Tibial artery (tissue), 4 donors: ENCODE measurements around the gene OR4C45.
"Not testable (repeated sequence)": the region's sequence is repeated elsewhere in the genome, so short reads cannot be mapped to it uniquely, and the experiment has no call there.

Experiments used
- DNase-seq, 2 donors: peaks; one replicate each; pipeline ENCODE4 v3.0.0-alpha.2; 2019
- H3K27ac ChIP-seq, 2 donors: fragments of 200-600 bp; sonication (generic) in 1 of 2; 1 replicate in 1 of 2; 2 replicates in 1 of 2; pipeline ENCODE4 v1.5.1; 2018 to 2019; ENCODE audit warnings: mild to moderate bottlenecking in 1 of 2
- H3K27me3 ChIP-seq, 2 donors: fragments of 200-600 bp; sonication (generic) in 1 of 2; one replicate each; pipeline versions ENCODE4 v1.5.1 to v1.6.0; 2016 to 2019
- H3K36me3 ChIP-seq, 3 donors: fragments of 200-600 bp; sonication (generic) in 2 of 3; one replicate each; pipeline ENCODE4 v1.5.1; 2016 to 2019; ENCODE audit warnings: mild to moderate bottlenecking in 2 of 3
- H3K4me1 ChIP-seq, 4 donors: fragments of 200-600 bp; sonication (generic) in 2 of 4; 1 replicate in 3 of 4; 2 replicates in 1 of 4; pipeline ENCODE4 v1.5.1; 2016 to 2019
- H3K4me3 ChIP-seq, 2 donors: fragments of 200-600 bp; sonication (generic) in 1 of 2; 1 replicate in 1 of 2; 2 replicates in 1 of 2; pipeline ENCODE4 v1.5.1; 2018 to 2019; ENCODE audit warnings: mild to moderate bottlenecking in 2 of 2
- H3K9me3 ChIP-seq, 3 donors: fragments of 200-600 bp; sonication (generic) in 1 of 3; one replicate each; pipeline ENCODE4 v1.5.1; 2016 to 2019
- CTCF ChIP-seq, 2 experiments: fragments of 200-600 bp in 1 of 2; fragments of 450-650 bp in 1 of 2; IDR thresholded peaks; one replicate each; pipeline ENCODE4 v1.5.1; 2017 to 2019; ENCODE audit warnings: antibody characterized with exemption in 2 of 2, mild to moderate bottlenecking in 1 of 2, moderate library complexity in 1 of 2
- intact Hi-C: fragments of 100-400 bp; cut with DNase I; formaldehyde crosslinking; loops from one replicate; pipeline ENCODE4 v1.15.0; 2023; ENCODE audit warnings: low total_unique reads

Gene OR4C45

DNA sequence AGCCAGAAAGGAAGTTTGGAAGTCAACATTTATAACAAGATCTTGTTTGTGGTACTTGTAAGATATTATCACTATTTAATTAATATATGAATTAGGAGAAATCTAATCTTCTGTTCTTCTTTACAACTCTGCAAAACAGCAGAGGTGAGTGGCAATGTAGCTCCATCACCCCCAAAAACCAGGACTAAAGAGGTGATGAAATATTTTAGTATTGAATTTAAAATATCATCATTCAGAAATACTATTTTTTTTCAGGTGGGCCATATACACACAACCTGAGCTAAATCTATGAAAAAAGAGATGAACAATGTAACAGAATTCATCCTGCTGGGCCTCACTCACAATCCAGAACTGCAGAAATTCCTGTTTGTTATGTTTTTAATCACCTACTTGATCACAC lies at the start of gene OR4C45:
Gene OR4C45, plus strand, starts transcription at position 301 of the 400 bp plus-strand sequence.
- TF ChIP-seq CTCF (IDR thresholded peaks at IDR 0.05) = no peak
- no peaks in the 10 kb centered on the region for H3K27me3 ChIP-seq
- H3K27ac ChIP-seq = no peak within 1 kb of the TSS
- no peaks in the 10 kb centered on the region for H3K36me3 ChIP-seq
- DNase-seq = no peak
- H3K4me1 ChIP-seq = no peaks in the 10 kb centered on the region
- no peak within 1 kb of the TSS for H3K4me3 ChIP-seq
- H3K9me3 ChIP-seq = no peaks in the 10 kb centered on the region
- intact Hi-C loops = no loop called here

- Histone ChIP-seq H3K4me3 (no peak overlapping the region), H3K36me3 (no peaks in the 10 kb centered on the region), H3K9me3 (peaks cover 0 to 3% (median 0%) of the 10 kb centered on the region in 3 donors), H3K27ac (no peak overlapping the region), H3K27me3 (no peaks in the 10 kb centered on the region), H3K4me1 (no peaks in the 10 kb centered on the region)
- DNase-seq = no peak
- intact Hi-C loops = no loop called here
- peak in 1 of 2 experiments; percentile 8 for TF ChIP-seq CTCF (IDR thresholded peaks at IDR 0.05)
Measured at GRCh38 chr11:49995565-49995964, 37.1 kb upstream of the OR4C45 start.

DNA sequence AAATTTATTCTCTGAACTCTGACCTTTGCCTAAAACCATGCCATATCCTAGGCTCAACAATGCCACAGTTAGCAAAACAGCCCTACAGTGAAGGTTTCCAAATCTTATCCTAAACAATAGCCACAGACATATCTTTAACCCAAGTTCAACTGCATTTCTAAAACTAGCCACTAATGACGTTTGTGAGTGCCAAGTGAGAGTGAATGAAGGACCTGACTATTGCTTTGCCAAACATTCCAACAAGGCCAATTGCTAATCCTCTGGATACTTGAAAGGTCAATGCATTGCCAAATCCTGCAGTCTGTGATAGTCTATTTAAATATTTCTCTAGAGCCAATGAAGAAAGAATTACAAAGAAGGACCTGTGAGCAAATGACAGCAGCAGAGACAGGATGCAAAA lies 2.5 kb upstream of the OR4C45 start:
- no peaks in the 10 kb centered on the region for H3K9me3 ChIP-seq

DNA sequence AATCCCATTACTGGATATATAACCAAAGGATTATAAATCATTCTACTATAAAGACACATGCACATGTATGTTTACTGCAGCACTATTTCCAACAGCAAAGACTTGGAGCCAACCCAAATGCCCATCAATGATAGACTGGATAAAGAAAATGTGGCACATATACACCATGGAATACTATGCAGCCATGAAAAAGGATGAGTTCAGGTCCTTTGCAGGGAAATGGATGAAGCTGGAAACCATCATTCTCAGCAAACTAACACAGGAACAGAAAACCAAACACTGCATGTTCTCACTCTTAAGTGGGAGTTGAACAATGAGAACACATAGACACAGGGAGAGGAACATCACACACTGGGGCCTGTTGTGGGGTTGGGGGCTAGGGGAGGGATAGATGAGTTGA lies 3.6 kb downstream of the OR4C45 start:
- H3K27ac ChIP-seq, DNase-seq, intact Hi-C loops, H3K36me3 ChIP-seq, H3K27me3 ChIP-seq, H3K4me3 ChIP-seq, H3K4me1 ChIP-seq, H3K9me3 ChIP-seq: not testable (repeated sequence)

More for the DNA sequence above, 2.5 kb upstream of the OR4C45 start:
- no peaks in the 10 kb centered on the region for H3K4me1 ChIP-seq
- no peak for DNase-seq
- H3K27ac ChIP-seq = no peak overlapping the region
- no peak overlapping the region for H3K4me3 ChIP-seq
- intact Hi-C loops = no loop called here
- no peak for TF ChIP-seq CTCF (IDR thresholded peaks at IDR 0.05)
- H3K27me3 ChIP-seq = no peaks in the 10 kb centered on the region
- no peaks in the 10 kb centered on the region for H3K36me3 ChIP-seq

GRCh38 chr11:50037251-50037650 lies 4.6 kb downstream of the OR4C45 start:
- intact Hi-C loops = no loop called here
- TF ChIP-seq CTCF (IDR thresholded peaks at IDR 0.05) = no peak

DNA sequence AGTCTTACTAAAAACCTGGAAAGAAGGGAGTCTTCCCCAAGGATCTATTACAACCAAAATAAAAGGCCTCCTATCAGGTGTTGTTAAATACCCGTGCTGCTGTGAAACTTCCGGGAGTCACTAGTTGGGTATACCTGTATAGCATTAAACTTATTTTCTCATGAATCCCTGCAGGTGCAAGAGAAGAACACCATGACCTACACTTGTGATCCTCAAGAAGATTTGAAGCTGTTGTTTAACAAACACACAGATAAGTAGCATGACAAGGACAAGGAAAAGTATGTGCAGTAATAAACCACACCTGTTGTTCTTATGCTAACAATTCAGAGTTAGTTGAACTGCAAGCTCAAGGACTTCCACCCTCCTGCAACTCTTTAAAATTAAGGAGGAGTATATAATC lies 12.0 kb downstream of the OR4C45 start:
- TF ChIP-seq CTCF (IDR thresholded peaks at IDR 0.05) = no peak
- Histone ChIP-seq H3K4me3 (no peak overlapping the region), H3K36me3 (no peaks in the 10 kb centered on the region), H3K27ac (no peak overlapping the region), H3K9me3 (no peaks in the 10 kb centered on the region), H3K27me3 (no peaks in the 10 kb centered on the region), H3K4me1 (no peaks in the 10 kb centered on the region)
- DNase-seq = no peak
- intact Hi-C loops = no loop called here

More at GRCh38 chr11:50037251-50037650, 4.6 kb downstream of the OR4C45 start:
- no peaks in the 10 kb centered on the region for H3K4me1 ChIP-seq
- H3K27ac ChIP-seq = no peak overlapping the region
- H3K9me3 ChIP-seq = no peaks in the 10 kb centered on the region
- no peaks in the 10 kb centered on the region for H3K27me3 ChIP-seq
- no peak overlapping the region for H3K4me3 ChIP-seq
- DNase-seq = no peak
- no peaks in the 10 kb centered on the region for H3K36me3 ChIP-seq

DNA sequence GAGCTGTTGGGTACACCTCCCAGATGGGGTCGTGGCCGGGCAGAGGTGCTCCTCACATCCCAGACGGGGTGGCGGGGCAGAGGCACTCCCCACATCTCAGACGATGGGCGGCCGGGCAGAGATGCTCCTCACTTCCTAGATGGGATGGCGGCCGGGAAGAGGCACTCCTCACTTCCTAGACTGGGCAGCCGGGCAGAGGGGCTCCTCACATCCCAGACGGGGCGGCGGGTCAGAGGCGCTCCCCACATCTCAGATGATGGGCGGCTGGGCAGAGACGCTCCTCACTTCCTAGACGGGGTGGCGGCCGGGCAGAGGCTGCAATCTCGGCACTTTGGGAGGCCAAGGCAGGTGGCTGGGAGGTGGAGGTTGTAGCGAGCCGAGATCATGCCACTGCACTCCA lies 30.4 kb downstream of the OR4C45 start:
- H3K27me3 ChIP-seq, H3K4me1 ChIP-seq, H3K36me3 ChIP-seq, H3K27ac ChIP-seq, intact Hi-C loops, H3K4me3 ChIP-seq, DNase-seq, H3K9me3 ChIP-seq: not testable (repeated sequence)
